ENCODE results near the gene IQGAP1.
"Not testable (repeated sequence)": the region's sequence is repeated elsewhere in the genome, so short reads cannot be mapped to it uniquely, and the experiment has no call there.

IQGAP1 gene

DNA sequence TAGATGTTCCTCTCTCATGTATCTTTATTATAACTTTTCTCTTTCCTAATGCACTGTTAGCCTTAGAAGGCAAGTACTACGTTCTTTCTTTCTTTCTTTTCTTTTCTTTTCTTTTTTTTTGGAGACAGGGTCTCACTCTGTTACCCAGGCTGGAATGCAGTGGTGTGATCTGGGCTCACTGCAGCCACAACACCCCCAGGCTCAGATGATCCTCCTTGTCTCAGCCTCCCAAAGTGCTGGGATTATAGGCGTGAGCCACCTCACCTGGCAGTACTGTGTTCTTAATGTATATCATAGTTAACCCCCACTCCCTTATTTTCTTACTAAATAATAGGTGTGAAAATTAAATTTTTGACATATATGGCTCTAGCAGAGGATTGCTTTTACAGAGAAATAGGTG, 23.1 kb downstream of the IQGAP1 start:
- Histone ChIP-seq H3K4me3 (ENCODE audit: low read depth in 1 of 2, low read length in 1 of 2) (no peak overlapping the region), H3K4me1 (ENCODE audit: control insufficient read depth in 1 of 2, insufficient read depth in 1 of 2, low read depth in 1 of 2, low read length in 1 of 2) (peaks cover 72 to 73% of the 10 kb centered on the region in 2 experiments), H3K27me3 (no peaks in the 10 kb centered on the region), H3K36me3 (peaks cover 7% of the 10 kb centered on the region), H3K27ac (peak overlapping the region; percentile 81), H3K9me3 (no peaks in the 10 kb centered on the region)
- TF ChIP-seq, protein P1, sequence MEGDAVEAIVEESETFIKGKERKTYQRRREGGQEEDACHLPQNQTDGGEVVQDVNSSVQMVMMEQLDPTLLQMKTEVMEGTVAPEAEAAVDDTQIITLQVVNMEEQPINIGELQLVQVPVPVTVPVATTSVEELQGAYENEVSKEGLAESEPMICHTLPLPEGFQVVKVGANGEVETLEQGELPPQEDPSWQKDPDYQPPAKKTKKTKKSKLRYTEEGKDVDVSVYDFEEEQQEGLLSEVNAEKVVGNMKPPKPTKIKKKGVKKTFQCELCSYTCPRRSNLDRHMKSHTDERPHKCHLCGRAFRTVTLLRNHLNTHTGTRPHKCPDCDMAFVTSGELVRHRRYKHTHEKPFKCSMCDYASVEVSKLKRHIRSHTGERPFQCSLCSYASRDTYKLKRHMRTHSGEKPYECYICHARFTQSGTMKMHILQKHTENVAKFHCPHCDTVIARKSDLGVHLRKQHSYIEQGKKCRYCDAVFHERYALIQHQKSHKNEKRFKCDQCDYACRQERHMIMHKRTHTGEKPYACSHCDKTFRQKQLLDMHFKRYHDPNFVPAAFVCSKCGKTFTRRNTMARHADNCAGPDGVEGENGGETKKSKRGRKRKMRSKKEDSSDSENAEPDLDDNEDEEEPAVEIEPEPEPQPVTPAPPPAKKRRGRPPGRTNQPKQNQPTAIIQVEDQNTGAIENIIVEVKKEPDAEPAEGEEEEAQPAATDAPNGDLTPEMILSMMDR (IDR thresholded peaks at IDR 0.05) = no peak

DNA sequence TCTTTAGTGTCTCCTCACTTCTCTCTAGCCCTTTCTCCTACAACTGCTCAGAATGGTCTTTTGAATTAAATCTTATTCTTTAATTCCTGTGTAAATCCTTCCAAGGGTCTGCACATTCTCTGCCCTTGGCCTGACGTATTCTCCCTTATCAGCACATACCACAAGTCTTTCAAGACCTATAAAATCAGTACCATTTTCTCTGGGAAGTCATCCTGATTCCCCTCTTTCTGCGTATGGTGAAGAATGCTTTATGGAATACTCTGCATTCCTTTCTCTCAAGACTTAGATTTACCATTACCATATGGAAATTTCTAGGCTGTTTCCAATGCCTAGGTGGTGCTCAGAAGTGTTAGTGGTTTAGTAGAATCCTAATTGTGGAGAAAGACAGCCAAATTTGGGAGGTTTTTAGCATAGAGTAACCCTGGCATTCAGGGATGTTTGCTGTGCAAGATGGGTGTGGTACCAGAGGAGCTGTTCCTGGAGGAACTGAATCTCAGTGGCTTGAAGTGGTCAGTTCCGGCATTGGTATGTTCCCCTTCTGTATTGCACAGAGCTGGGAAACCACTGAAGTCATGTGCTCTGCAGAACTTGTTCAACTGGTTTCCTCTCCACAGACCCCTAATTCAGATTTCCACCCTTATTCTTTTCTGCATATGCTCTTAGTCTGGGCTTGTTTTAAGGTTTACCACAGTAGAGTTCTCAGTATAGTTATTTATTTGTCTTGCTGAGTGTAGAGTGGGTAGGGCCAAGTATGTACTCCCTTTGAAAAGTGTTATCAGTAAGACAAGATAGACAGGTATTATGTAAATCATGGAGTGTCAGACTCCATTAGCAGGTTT, 24.5 kb downstream of the IQGAP1 start:
- Histone ChIP-seq H3K9me3 (no peaks in the 10 kb centered on the region), H3K27ac (peak overlapping the region; percentile 81), H3K4me1 (ENCODE audit: control insufficient read depth in 1 of 2, insufficient read depth in 1 of 2, low read depth in 1 of 2, low read length in 1 of 2) (peaks cover 64 to 66% of the 10 kb centered on the region in 2 experiments), H3K36me3 (peaks cover 7% of the 10 kb centered on the region), H3K4me3 (ENCODE audit: low read depth in 1 of 2, low read length in 1 of 2) (peak overlapping the region; percentile 16 to 25), H3K27me3 (no peaks in the 10 kb centered on the region)
- TF ChIP-seq, protein P1 (IDR thresholded peaks at IDR 0.05) = no peak

DNA sequence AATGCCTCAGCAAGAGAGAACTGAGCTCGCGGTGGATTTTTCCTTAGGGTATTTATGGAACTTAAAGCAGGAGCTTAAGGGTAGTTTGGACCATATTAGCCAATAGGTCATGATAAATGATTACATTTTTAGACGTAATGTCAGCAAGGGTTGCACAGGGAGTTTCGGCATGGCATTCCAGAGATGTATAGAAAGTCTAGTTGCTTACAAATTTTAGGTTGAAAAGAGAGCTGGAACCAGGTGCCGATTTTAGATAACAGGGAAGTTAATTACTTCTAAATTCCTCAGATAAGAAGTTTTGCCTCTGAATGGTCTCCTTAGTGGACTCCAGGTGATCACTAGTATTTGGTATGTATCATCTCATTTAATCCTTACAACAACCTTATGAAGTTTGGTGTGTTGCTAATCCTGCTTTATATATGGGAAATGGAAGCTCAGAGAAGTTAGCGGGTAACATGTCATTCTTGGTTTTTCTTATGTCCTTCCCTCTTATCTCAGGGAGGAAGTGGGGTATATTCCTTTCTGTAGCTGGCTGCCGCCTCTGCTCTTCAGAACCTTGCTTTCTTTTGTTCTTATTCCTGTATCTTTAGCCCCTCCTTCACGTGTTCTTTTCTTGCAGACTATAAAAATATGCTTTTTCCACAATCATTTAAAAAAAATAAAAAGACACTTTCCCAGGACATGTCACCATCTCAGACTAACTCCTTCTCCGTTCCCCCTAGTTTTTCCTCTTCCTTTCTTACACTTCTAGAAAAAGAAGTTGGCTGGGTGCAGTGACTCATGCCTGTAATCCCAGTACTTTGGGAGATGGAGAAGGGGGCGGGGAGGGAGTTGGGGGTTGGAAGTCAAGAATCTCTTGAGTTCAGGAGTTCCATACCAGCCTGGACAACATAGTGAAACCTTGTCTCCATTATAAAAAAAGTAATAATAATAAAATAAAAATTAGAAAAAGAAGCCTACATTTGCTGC, 25.7 kb downstream of the IQGAP1 start:
- H3K4me1 ChIP-seq (ENCODE audit: control insufficient read depth in 1 of 2, insufficient read depth in 1 of 2, low read depth in 1 of 2, low read length in 1 of 2) = peaks cover 56 to 63% of the 10 kb centered on the region in 2 experiments
- peaks cover 7% of the 10 kb centered on the region for H3K36me3 ChIP-seq
- peak overlapping the region; percentile 81 for H3K27ac ChIP-seq
- H3K9me3 ChIP-seq = no peaks in the 10 kb centered on the region
- H3K4me3 ChIP-seq (ENCODE audit: low read depth in 1 of 2, low read length in 1 of 2) = peak overlapping the region; percentile 16 to 25
- TF ChIP-seq, protein P1 (IDR thresholded peaks at IDR 0.05) = no peak
- H3K27me3 ChIP-seq = no peaks in the 10 kb centered on the region

DNA sequence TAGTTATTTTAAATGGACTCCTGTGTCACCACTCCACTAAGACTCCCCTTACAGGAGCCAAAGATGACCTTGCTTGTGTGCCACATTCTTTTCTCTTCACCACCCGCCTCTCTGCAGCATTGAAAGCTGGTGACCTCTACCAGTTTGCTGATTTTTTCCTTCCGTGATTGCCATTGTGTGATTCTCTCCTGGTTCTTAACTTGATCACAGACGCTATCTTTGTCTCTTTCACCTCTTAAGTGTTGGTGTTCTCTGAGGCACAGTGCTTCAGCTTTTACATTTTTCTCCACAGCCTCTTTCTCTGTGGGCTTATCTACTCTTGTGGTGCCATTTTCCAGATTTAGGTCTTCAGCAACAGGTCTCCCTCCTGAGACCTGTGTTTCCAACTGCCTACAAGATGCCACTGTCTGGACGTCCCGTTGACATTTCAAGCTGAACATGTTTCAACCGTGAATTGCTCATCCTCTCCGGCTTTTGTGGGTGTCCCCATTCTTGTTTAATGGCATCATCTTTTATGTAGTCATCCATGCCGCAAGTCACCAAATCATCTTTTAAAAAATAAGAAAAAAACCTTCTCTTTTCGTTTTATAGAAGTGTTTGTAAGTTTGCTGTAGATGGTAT, 26.5 kb downstream of the IQGAP1 start:
- Histone ChIP-seq H3K4me1 (ENCODE audit: control insufficient read depth in 1 of 2, insufficient read depth in 1 of 2, low read depth in 1 of 2, low read length in 1 of 2) (peaks cover 56 to 63% of the 10 kb centered on the region in 2 experiments), H3K27me3 (no peaks in the 10 kb centered on the region), H3K4me3 (ENCODE audit: low read depth in 1 of 2, low read length in 1 of 2) (peak overlapping the region; percentile 16 to 18), H3K9me3 (no peaks in the 10 kb centered on the region), H3K36me3 (peaks cover 3% of the 10 kb centered on the region), H3K27ac (peak overlapping the region; percentile 81)
- TF ChIP-seq, protein P1 (IDR thresholded peaks at IDR 0.05) = no peak

DNA sequence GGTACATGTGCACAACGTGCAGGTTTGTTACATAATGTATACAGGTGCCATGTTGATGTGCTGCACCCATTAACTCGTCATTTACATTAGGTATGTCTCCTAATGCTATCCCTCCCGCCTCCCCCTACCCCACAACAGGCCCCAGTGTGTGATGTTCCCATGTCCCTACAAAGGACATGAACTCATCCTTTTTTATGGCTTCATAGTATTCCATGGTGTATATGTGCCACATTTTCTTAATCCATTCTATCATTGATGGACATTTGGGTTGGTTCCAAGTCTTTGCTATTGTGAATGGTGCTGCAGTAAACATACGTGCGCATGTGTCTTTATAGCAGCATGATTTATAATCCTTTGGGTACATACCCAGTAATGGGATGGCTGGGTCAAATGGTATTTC, 28.0 kb downstream of the IQGAP1 start:
- H3K36me3 ChIP-seq; H3K27ac ChIP-seq; H3K4me3 ChIP-seq (ENCODE audit: low read depth in 1 of 2, low read length in 1 of 2); H3K27me3 ChIP-seq; H3K9me3 ChIP-seq: not testable (repeated sequence)
- peaks cover 53 to 70% of the 10 kb centered on the region in 2 experiments for H3K4me1 ChIP-seq (ENCODE audit: control insufficient read depth in 1 of 2, insufficient read depth in 1 of 2, low read depth in 1 of 2, low read length in 1 of 2)

Data from neutrophil (primary cell).